GM12878 (cell line): ENCODE data around the gene RECK. TPM values are rescaled to one million over a fixed set of nuclear protein-coding genes. Genes with fewer than 3 reads are reported as not detected.

Experiments
- ATAC-seq: fragments of 200-7000 bp; cut with Tn5 transposase; 3 replicates; pipeline ENCODE4 v1.9.1; 2020; ENCODE audit warnings: mild to moderate bottlenecking, moderate library complexity
- BruUV-seq: library from RNA; stranded (reverse); fragments of 400-500 nt; replicated peaks from 2 replicates; lab custom pipeline; 2021; lab: Mats Ljungman, UMichigan
- CTCF ChIA-PET: fragments of 300-600 bp; sonication (Branson Sonifier 250); formaldehyde crosslinking; extraction: SDS; loops from one replicate; lab custom pipeline; 2021; ENCODE audit warnings: inconsistent platforms; lab: Yijun Ruan, JAX
- POLR2A ChIA-PET: fragments of 350-600 bp; formaldehyde crosslinking; extraction: SDS; loops from one replicate; lab custom pipeline; 2021; ENCODE audit warnings: inconsistent platforms; lab: Charles Lee
- RAD21 ChIA-PET: fragments of 300-600 bp; sonication (Branson Sonifier 250); formaldehyde crosslinking; loops from one replicate; lab custom pipeline; 2023; ENCODE audit warnings: antibody characterized with exemption; ENCODE audit not compliant: unreplicated experiment; lab: Charles Lee
- SMC1A ChIA-PET: fragments of 300-600 bp; sonication (Branson Sonifier 250); formaldehyde crosslinking; loops from one replicate; lab custom pipeline; 2023; ENCODE audit not compliant: unreplicated experiment, uncharacterized antibody; lab: Charles Lee
- DNase-seq: peaks from one replicate; pipeline ENCODE4 v3.0.0-alpha.2; 2011; ENCODE audit warnings: low read depth, low spot score
- FAIRE-seq: peaks from 3 replicates; lab custom pipeline; 2011; peaks lifted over from hg19 to GRCh38; lab: Jason Lieb, UNC
- H2AFZ ChIP-seq: 2 replicates; pipeline ENCODE4 v1.6.0; 2011; ENCODE audit warnings: low read depth, low read length, control low read depth; ENCODE audit not compliant: control insufficient read depth
- H3K27ac ChIP-seq: 2 replicates; pipeline ENCODE4 v1.5.1; 2011; ENCODE audit warnings: control low read depth; ENCODE audit not compliant: control insufficient read depth, insufficient read depth
- H3K27me3 ChIP-seq, 2 experiments: replicated peaks in 1 of 2; 2 replicates each; pipeline versions ENCODE4 v1.6.0 to v1.6.1; 2011; ENCODE audit warnings: low read length in 1 of 2; ENCODE audit not compliant: control insufficient read depth in 2 of 2, insufficient read depth in 2 of 2
- H3K36me3 ChIP-seq, 2 experiments: 2 replicates each; pipeline ENCODE4 v1.5.1; 2011; ENCODE audit warnings: low read length in 1 of 2; ENCODE audit not compliant: control insufficient read depth in 2 of 2, insufficient read depth in 2 of 2
- H3K4me1 ChIP-seq: 2 replicates; pipeline ENCODE4 v1.6.1; 2011; ENCODE audit warnings: mild to moderate bottlenecking, low read length, moderate library complexity, mixed read lengths; ENCODE audit not compliant: control insufficient read depth, insufficient read depth
- H3K4me2 ChIP-seq: 2 replicates; pipeline ENCODE4 v1.6.0; 2011; ENCODE audit warnings: control low read depth; ENCODE audit not compliant: control insufficient read depth, insufficient read depth
- H3K4me3 ChIP-seq: fragments of 200-600 bp; sonication (generic); 2 replicates; pipeline ENCODE4 v1.5.1; 2016
- H3K79me2 ChIP-seq: 2 replicates; pipeline ENCODE4 v1.6.0; 2011; ENCODE audit warnings: low read length; ENCODE audit not compliant: control insufficient read depth, insufficient read depth
- H3K9ac ChIP-seq: 2 replicates; pipeline ENCODE4 v1.8.0; 2011; ENCODE audit warnings: low read length, control low read depth, mixed read lengths; ENCODE audit not compliant: control insufficient read depth, insufficient read depth
- H3K9me3 ChIP-seq: replicated peaks from 3 replicates; pipeline ENCODE4 v1.5.1; 2011; ENCODE audit warnings: mild to moderate bottlenecking, low read length; ENCODE audit not compliant: control insufficient read depth, insufficient read depth
- H4K20me1 ChIP-seq: 2 replicates; pipeline ENCODE4 v1.6.0; 2011; ENCODE audit not compliant: control insufficient read depth, insufficient read depth
- IKZF2 ChIP-seq, 2 experiments: fragments of 450-650 bp; IDR thresholded peaks; 2 replicates each; pipeline ENCODE4 v1.6.1; 2017; ENCODE audit warnings: mild to moderate bottlenecking in 2 of 2, moderate library complexity in 2 of 2
- NFIC ChIP-seq: IDR thresholded peaks from 2 replicates; pipeline ENCODE4 v1.6.1; 2012; ENCODE audit warnings: low read depth, mild to moderate bottlenecking, inconsistent platforms, low read length, moderate library complexity
- PML ChIP-seq: IDR thresholded peaks from 2 replicates; pipeline ENCODE4 v1.6.1; 2012; ENCODE audit warnings: low read length, inconsistent platforms
- PRDM15 ChIP-seq: fragments of 450-650 bp; formaldehyde crosslinking; IDR thresholded peaks from 2 replicates; pipeline ENCODE4 v1.4.0; 2020; ENCODE audit warnings: mild to moderate bottlenecking, moderate library complexity
- SMC3 ChIP-seq: IDR thresholded peaks from 2 replicates; pipeline ENCODE4 v1.6.1; 2011; ENCODE audit warnings: low read length, improper control_type of control experiment, borderline replicate concordance
- SPI1 ChIP-seq: IDR thresholded peaks from 2 replicates; pipeline ENCODE4 v1.6.1; 2011; ENCODE audit warnings: low read depth, mild to moderate bottlenecking, low read length, moderate library complexity, borderline replicate concordance; ENCODE audit not compliant: insufficient read depth
- WGBS: methylation state at CpG from one replicate; pipeline ENCODE4 v1.1.6; 2016; ENCODE audit warnings: low lambda C conversion rate; ENCODE audit not compliant: insufficient replicate concordance, insufficient coverage; ENCODE audit errors: missing lambda C conversion rate; 5-methylcytosine and 5-hydroxymethylcytosine counted together
- in situ Hi-C: fragments of 300-500 bp; cut with MboI; formaldehyde crosslinking; loops from 9 replicates; pipeline ENCODE4 v1.14.3; 2018; ENCODE audit warnings: mixed read lengths
- intact Hi-C: fragments of 100-400 bp; cut with micrococcal nuclease; formaldehyde crosslinking; loops from one replicate; pipeline ENCODE4 v1.14.2; 2022; ENCODE audit not compliant: unreplicated experiment
- polyA plus RNA-seq, 11 experiments: library from polyadenylated mRNA; depleted of rRNA in 4 of 11; unstranded in 6 of 11; stranded (reverse) in 5 of 11; fragments of >200 nt; fragmentation: Nextera tagmentation in 4 of 11; fragmentation: Illumina TruSeq in 1 of 11; extraction: Ambion mirVana in 4 of 11; extraction: Trizol in 1 of 11; gene quantifications; 1 replicate in 1 of 11; 2 replicates in 10 of 11; pipeline versions ENCODE4 v1.2.1 to v1.2.3, GENCODE V29; 2011 to 2016; ENCODE audit warnings: inconsistent platforms in 2 of 11, missing spikeins in 2 of 11, low read depth in 1 of 11
- total RNA-seq, 4 experiments: library from RNA; depleted of rRNA in 3 of 4; stranded (reverse); fragments of >200 nt in 3 of 4; fragmentation: Illumina TruSeq in 1 of 4; extraction: Trizol in 1 of 4; gene quantifications; 2 replicates each; pipeline versions ENCODE4 v1.2.1 to v1.2.3, GENCODE V29; 2013 to 2021

RECK gene
- total and polyA plus RNA-seq, 10 of the 15 experiments (the other 5 are each of a cell fraction or from before 2014, with no cell fraction given), result 0.02 to 0.40 (median 0.13) TPM

DNA sequence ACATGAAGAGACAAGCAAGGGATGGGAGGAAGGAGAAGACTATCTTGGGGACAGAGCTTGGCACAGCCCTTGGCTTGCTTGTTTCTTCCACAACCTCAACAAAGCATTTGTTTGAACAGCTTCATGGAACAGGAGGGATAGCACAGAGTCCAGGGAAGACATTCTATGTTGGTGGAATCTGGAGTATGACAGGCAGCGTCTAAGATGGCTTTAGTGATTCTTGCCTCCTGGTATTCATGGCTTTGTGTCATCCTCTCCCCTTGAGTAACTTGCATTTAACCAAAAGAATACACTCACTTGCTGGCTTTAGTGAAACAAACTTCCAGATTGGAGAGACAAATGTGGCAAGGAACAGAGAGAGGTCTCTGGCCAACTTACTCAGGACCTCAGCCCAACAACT lies 30.8 kb upstream of the RECK start (continued):
- TF ChIP-seq PRDM15 (CRISPR knock-in tag) (no peak), PML (no peak), NFIC (no peak)
- TF ChIP-seq, all 136 proteins: peak for 0

- RAD21 ChIA-PET, result interaction anchor here (1.2 kb wide), 1 partner anchor 17 kb away, joined by 3 read pairs; no protein-coding TSS in a partner anchor
- no peak overlapping the region for H3K27ac ChIP-seq
- no peaks in the 10 kb centered on the region for H3K79me2 ChIP-seq
- peaks cover 22% of the 10 kb centered on the region for H3K4me1 ChIP-seq
- H3K9ac ChIP-seq, result no peak overlapping the region
- WGBS, result 21% methylated on average over 3 of the region's 3 CpGs
- H3K4me2 ChIP-seq, result peak overlapping the region; percentile 12; the same call in 1 of the 2 replicates
- BruUV-seq, result no TSS peak
- H3K27me3 ChIP-seq, result peaks cover 0 to 3% of the 10 kb centered on the region in 2 experiments; a peak in 3 of 4 replicates
- no peaks in the 10 kb centered on the region for H3K36me3 ChIP-seq
- H4K20me1 ChIP-seq, result no peaks in the 10 kb centered on the region
- SMC1A ChIA-PET, result interaction anchor here (0.8 to 3.3 kb wide), 9 partner anchors 9 to 108 kb away, joined by 3 to 16 read pairs (median 4); no protein-coding TSS in a partner anchor
- H3K9me3 ChIP-seq, result peaks cover 4% of the 10 kb centered on the region; the same call in 2 of the 3 replicates
- ATAC-seq (peak; percentile 68), DNase-seq (no peak), FAIRE-seq (no peak)
- intact Hi-C loops, result no loop called here
- H2AFZ ChIP-seq, result no peak overlapping the region
- POLR2A ChIA-PET, result interaction anchor here (0.6 kb wide), 1 partner anchor 915 kb away, joined by 3 read pairs; no protein-coding TSS in a partner anchor
- H3K4me3 ChIP-seq, result no peak overlapping the region
- in situ Hi-C loops, result no loop called here
- CTCF ChIA-PET, result interaction anchor here (0.8 to 5.4 kb wide), 13 partner anchors 11 to 322 kb away, joined by 3 to 98 read pairs (median 4); no protein-coding TSS in a partner anchor
- TF ChIP-seq SMC3 (no peak), IKZF2 (IDR thresholded peaks at IDR 0.05) (0 out of 4 replicates have a peak, but pooled peaks of 1 of the 2 experiments have one; percentile 15), SPI1 (peak; percentile 93)
Observed at GRCh38 chr9:36006549-36007315, 30.0 kb upstream of the RECK start.
